ENCODE measurements around the gene EFNA3. TPM values are rescaled to one million over a fixed set of nuclear protein-coding genes. Genes with fewer than 3 reads are reported as not detected.

EFNA3 gene
- polyA plus RNA-seq, 2 donors: 16.3 to 21.7 TPM

DNA sequence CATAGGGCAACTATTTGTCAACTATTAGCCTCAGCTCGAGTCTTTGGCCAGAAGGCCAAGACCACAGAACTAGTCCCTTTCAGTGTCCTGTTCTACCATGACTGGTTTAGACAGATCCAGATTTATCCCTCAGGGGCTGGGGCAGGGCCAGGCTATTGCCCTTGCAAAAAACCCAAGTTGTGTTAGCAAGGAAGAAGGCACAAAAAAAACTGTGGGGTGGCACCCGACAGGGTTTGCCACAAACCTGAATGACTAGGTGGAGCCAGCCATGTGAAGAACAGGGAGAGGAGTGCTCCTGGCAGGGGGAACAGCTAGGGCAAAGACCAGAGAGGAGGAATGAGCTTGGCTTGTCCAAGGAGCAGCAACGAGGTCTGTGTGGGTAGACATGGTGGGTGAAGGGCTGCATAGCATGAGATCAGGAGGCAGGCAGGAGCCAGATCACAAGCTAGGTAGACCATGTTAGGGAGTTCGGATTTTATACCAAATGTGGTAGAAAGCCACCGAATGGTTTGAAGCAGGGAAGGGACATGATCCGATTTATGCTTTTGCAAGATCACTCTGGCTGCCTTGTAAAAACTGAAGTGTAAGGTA, 40.7 kb upstream of the EFNA3 start:
- Histone ChIP-seq H3K36me3 (ENCODE audit: control insufficient read depth in 2 of 2, insufficient read depth in 2 of 2, low read length in 1 of 2) (no peaks in the 10 kb centered on the region), H3K27ac (ENCODE audit: low read depth in 2 of 2, low read length in 1 of 2) (peak overlapping the region; percentile 91 to 97), H3K4me1 (ENCODE audit: control insufficient read depth in 2 of 2, insufficient read depth in 2 of 2, low read length in 1 of 2) (peaks cover 3 to 31% of the 10 kb centered on the region in 2 donors), H3K9me3 (ENCODE audit: control insufficient read depth in 2 of 2, insufficient read depth in 1 of 2, low read depth in 1 of 2, low read length in 1 of 2) (no peaks in the 10 kb centered on the region), H3K27me3 (ENCODE audit: control insufficient read depth in 1 of 2, insufficient read depth in 2 of 2, low read length in 2 of 2) (no peaks in the 10 kb centered on the region), H3K4me3 (ENCODE audit: low read depth in 1 of 2, low read length in 2 of 2) (no peak overlapping the region)
- WGBS, 2 donors: 54 to 74% methylated on average over 6 of the region's 6 CpGs

DNA sequence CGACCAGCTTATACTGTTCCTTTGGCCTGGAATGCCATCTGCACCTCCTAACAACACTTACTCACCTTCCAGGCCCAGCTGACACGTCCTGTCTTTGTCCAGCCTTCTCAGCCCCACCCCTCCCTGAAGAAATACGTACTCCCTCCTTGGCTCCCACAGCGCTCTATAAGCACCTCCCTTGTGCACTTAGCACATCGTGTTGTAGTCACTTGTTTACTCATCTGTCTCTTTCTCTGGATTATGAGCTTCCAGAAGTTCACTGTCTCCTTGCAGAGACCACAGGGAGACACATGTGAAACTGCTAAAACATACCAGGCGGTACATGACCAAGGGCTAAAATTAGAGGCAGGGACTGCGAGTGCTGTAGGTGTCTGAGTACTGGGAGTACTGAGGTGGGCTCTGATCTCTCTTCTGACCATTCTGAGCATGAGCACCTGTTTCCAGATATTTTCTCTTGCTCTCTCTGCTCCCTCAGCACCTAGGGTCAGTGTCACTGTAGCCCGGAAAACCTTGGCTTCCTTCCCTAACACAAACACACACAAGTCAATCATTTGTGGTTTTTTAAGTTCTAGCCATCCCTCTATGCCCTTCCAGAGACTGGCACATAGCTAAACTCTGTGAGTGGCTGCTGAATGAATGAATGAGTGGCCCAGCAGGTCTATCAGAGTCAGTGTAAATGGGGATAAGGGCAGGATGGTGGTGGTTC, 39.9 kb upstream of the EFNA3 start:
- Histone ChIP-seq H3K36me3 (ENCODE audit: control insufficient read depth in 2 of 2, insufficient read depth in 2 of 2, low read length in 1 of 2) (no peaks in the 10 kb centered on the region), H3K27ac (ENCODE audit: low read depth in 2 of 2, low read length in 1 of 2) (peak overlapping the region; percentile 91 to 97), H3K9me3 (ENCODE audit: control insufficient read depth in 2 of 2, insufficient read depth in 1 of 2, low read depth in 1 of 2, low read length in 1 of 2) (no peaks in the 10 kb centered on the region), H3K4me3 (ENCODE audit: low read depth in 1 of 2, low read length in 2 of 2) (no peak overlapping the region), H3K27me3 (ENCODE audit: control insufficient read depth in 1 of 2, insufficient read depth in 2 of 2, low read length in 2 of 2) (no peaks in the 10 kb centered on the region), H3K4me1 (ENCODE audit: control insufficient read depth in 2 of 2, insufficient read depth in 2 of 2, low read length in 1 of 2) (peaks cover 3 to 29% of the 10 kb centered on the region in 2 donors)
- WGBS, 2 donors: 24 to 36% methylated on average over 8 of the region's 8 CpGs

DNA sequence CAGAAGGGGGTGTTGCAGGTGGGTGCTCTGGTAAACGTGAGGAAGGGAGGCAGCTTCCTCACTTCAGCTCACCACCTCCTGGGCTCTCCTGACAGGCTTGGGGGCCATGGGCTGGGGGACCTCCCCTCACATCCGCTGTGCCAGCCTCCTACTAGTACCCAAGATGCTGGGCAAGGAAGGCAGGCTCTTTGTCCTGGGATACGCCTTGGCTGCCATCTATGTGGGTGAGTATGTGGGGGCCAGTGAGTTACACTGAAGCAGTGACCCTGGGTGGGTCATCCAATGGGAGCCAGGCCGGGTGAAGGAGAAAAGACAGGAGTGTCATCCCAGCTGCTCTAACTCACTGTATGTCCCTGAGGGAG, 39.3 kb upstream of the EFNA3 start:
- Histone ChIP-seq H3K36me3 (ENCODE audit: control insufficient read depth in 2 of 2, insufficient read depth in 2 of 2, low read length in 1 of 2) (no peaks in the 10 kb centered on the region), H3K27me3 (ENCODE audit: control insufficient read depth in 1 of 2, insufficient read depth in 2 of 2, low read length in 2 of 2) (no peaks in the 10 kb centered on the region), H3K4me1 (ENCODE audit: control insufficient read depth in 2 of 2, insufficient read depth in 2 of 2, low read length in 1 of 2) (peaks cover 3 to 26% of the 10 kb centered on the region in 2 donors), H3K4me3 (ENCODE audit: low read depth in 1 of 2, low read length in 2 of 2) (no peak overlapping the region), H3K9me3 (ENCODE audit: control insufficient read depth in 2 of 2, insufficient read depth in 1 of 2, low read depth in 1 of 2, low read length in 1 of 2) (no peaks in the 10 kb centered on the region), H3K27ac (ENCODE audit: low read depth in 2 of 2, low read length in 1 of 2) (peak overlapping the region; percentile 88 to 97)
- 69 to 78% methylated on average over 4 of the region's 4 CpGs for WGBS, 2 donors

DNA sequence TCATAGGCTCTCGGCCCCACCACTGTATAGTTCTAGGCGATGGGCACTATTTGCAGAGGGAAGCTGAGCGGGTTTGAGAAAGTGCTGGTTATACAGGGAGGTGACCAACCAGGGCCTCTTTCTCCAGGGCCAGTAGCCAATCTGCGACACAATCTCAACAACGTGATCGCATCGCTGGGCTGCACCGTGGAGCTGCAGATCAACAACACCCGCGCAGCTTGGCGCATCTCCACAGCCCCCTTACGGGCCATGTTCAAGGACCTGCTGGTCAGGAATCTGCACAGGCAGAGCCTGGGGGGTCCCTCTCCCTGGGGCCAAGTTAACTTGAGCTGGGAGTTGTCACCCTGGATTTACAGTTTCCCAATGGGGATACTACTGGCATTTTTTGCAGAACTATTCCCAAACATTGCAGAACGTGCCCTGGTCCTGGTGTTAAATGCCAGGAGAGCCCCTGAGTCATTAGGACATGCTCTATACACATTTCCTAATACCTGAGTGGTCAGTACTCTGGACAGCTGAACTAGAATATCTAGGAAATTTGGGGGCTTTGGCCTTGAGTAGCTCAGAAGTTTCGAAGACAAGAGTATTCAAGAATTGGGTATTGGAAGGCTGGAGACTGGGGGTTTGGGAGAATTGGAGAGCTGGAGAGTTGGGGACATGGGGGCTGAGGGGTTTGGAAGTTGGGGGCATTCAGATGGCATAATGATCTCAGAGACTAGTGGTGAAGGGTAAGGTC, 38.1 kb upstream of the EFNA3 start:
- H3K4me1 ChIP-seq (ENCODE audit: control insufficient read depth in 2 of 2, insufficient read depth in 2 of 2, low read length in 1 of 2): peaks cover 3 to 30% of the 10 kb centered on the region in 2 donors
- no peaks in the 10 kb centered on the region for H3K27me3 ChIP-seq (ENCODE audit: control insufficient read depth in 1 of 2, insufficient read depth in 2 of 2, low read length in 2 of 2)
- no peaks in the 10 kb centered on the region for H3K36me3 ChIP-seq (ENCODE audit: control insufficient read depth in 2 of 2, insufficient read depth in 2 of 2, low read length in 1 of 2)
- 91 to 93% methylated on average over 14 of the region's 14 CpGs for WGBS, 2 donors
- H3K9me3 ChIP-seq (ENCODE audit: control insufficient read depth in 2 of 2, insufficient read depth in 1 of 2, low read depth in 1 of 2, low read length in 1 of 2): no peaks in the 10 kb centered on the region
- H3K4me3 ChIP-seq (ENCODE audit: low read depth in 1 of 2, low read length in 2 of 2): no peak overlapping the region
- no peak overlapping the region for H3K27ac ChIP-seq (ENCODE audit: low read depth in 2 of 2, low read length in 1 of 2)

DNA sequence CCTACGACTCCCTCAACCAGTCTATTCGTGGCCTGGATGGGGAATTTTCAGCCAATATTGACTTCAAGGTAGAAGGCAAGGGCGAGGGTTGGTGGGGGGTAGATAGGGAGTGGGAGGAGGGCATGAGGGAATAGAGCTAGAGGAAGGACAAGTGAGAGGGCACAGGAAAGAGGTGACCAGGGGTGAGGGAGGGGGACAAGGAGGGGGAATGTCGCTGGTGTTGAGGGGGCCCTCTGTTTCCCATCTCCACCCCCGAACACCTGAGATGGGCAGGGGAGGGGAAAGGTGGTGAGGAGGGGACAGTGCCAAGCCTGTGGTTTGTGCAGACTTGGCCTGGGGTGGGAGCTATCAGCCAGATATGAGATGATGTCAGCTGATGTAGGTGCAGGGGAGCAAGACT, 35.8 kb upstream of the EFNA3 start:
- no peak overlapping the region for H3K27ac ChIP-seq (ENCODE audit: low read depth in 2 of 2, low read length in 1 of 2)
- H3K9me3 ChIP-seq (ENCODE audit: control insufficient read depth in 2 of 2, insufficient read depth in 1 of 2, low read depth in 1 of 2, low read length in 1 of 2): no peaks in the 10 kb centered on the region
- no peak overlapping the region for H3K4me3 ChIP-seq (ENCODE audit: low read depth in 1 of 2, low read length in 2 of 2)
- H3K4me1 ChIP-seq (ENCODE audit: control insufficient read depth in 2 of 2, insufficient read depth in 2 of 2, low read length in 1 of 2): peaks cover 3 to 21% of the 10 kb centered on the region in 2 donors
- H3K36me3 ChIP-seq (ENCODE audit: control insufficient read depth in 2 of 2, insufficient read depth in 2 of 2, low read length in 1 of 2): no peaks in the 10 kb centered on the region
- no peaks in the 10 kb centered on the region for H3K27me3 ChIP-seq (ENCODE audit: control insufficient read depth in 1 of 2, insufficient read depth in 2 of 2, low read length in 2 of 2)
- WGBS, 2 donors: 70 to 85% methylated on average over 4 to 5 of the region's 5 CpGs

DNA sequence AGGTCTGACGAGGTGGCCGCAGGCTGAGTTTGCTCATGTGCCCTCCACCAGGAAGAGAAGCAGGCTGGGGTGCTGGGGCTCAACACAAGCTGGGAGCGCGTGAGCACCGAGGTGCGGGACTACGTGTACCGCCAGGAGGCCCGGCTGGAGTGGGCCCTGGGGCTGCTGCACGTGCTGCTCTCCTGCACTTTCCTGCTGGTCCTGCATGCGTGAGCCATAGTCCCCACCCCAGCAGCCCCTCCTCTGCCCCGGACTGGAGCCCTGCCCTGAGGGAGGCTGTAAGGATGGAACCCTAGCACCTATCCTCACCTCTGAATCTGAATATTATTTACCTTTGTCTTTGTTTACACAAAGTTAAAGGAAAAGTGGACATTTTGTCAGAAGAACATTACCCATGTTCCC, 35.3 kb upstream of the EFNA3 start:
- H3K27ac ChIP-seq (ENCODE audit: low read depth in 2 of 2, low read length in 1 of 2): no peak overlapping the region
- H3K27me3 ChIP-seq (ENCODE audit: control insufficient read depth in 1 of 2, insufficient read depth in 2 of 2, low read length in 2 of 2): no peaks in the 10 kb centered on the region
- H3K36me3 ChIP-seq (ENCODE audit: control insufficient read depth in 2 of 2, insufficient read depth in 2 of 2, low read length in 1 of 2): no peaks in the 10 kb centered on the region
- H3K4me3 ChIP-seq (ENCODE audit: low read depth in 1 of 2, low read length in 2 of 2): no peak overlapping the region
- WGBS, 2 donors: 49 to 57% methylated on average over 12 of the region's 12 CpGs
- no peaks in the 10 kb centered on the region for H3K9me3 ChIP-seq (ENCODE audit: control insufficient read depth in 2 of 2, insufficient read depth in 1 of 2, low read depth in 1 of 2, low read length in 1 of 2)
- peaks cover 3 to 17% of the 10 kb centered on the region in 2 donors for H3K4me1 ChIP-seq (ENCODE audit: control insufficient read depth in 2 of 2, insufficient read depth in 2 of 2, low read length in 1 of 2)

DNA sequence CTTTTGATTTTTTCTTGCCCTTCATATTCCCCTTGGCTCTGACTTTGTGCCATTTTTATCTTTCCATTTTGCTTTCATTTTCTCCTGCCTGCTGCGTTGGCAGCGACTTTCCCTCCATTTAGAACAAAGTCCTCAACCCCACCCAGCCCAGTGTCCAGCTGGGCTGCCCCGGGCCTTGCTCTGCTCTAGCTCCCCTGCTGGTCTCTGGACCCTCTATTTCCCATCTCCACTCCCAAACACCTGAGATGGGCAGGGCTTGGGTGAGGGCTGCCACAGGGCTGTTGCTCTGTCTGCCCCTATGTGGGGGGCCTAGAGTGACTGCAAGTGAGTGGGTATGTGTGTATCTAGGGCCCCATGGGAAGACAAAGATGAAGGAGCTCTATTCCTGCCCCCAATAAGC, 34.8 kb upstream of the EFNA3 start:
- Histone ChIP-seq H3K4me1 (ENCODE audit: control insufficient read depth in 2 of 2, insufficient read depth in 2 of 2, low read length in 1 of 2) (peaks cover 3 to 16% of the 10 kb centered on the region in 2 donors), H3K4me3 (ENCODE audit: low read depth in 1 of 2, low read length in 2 of 2) (no peak overlapping the region), H3K36me3 (ENCODE audit: control insufficient read depth in 2 of 2, insufficient read depth in 2 of 2, low read length in 1 of 2) (no peaks in the 10 kb centered on the region), H3K9me3 (ENCODE audit: control insufficient read depth in 2 of 2, insufficient read depth in 1 of 2, low read depth in 1 of 2, low read length in 1 of 2) (no peaks in the 10 kb centered on the region), H3K27ac (ENCODE audit: low read depth in 2 of 2, low read length in 1 of 2) (peak overlapping the region in 1 of 2 donors; percentile 17), H3K27me3 (ENCODE audit: control insufficient read depth in 1 of 2, insufficient read depth in 2 of 2, low read length in 2 of 2) (no peaks in the 10 kb centered on the region)
- 60 to 72% methylated on average over 3 of the region's 3 CpGs for WGBS, 2 donors

DNA sequence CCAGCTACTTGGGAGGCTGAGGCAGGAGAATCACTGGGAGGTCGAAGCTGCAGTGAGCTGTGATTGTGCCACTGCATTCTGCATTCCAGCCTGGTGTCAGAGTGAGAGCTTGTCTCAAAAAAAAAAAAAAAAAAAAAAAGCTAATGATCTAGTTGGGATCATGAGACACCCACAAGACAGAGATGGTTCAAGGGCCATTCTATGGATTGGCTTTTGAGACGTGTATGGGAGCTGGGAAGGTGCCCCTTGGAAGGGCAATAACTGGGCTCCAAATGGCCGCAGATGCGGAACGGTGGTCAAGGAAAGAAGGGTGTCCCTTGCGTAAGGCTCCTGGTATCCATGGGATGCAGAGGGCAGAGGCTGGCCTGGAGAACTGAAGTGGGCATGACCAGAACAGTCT, 34.3 kb upstream of the EFNA3 start:
- Histone ChIP-seq H3K4me3 (ENCODE audit: low read depth in 1 of 2, low read length in 2 of 2) (no peak overlapping the region), H3K9me3 (ENCODE audit: control insufficient read depth in 2 of 2, insufficient read depth in 1 of 2, low read depth in 1 of 2, low read length in 1 of 2) (no peaks in the 10 kb centered on the region), H3K4me1 (ENCODE audit: control insufficient read depth in 2 of 2, insufficient read depth in 2 of 2, low read length in 1 of 2) (peaks cover under 1 to 10% of the 10 kb centered on the region in 2 donors), H3K27me3 (ENCODE audit: control insufficient read depth in 1 of 2, insufficient read depth in 2 of 2, low read length in 2 of 2) (no peaks in the 10 kb centered on the region), H3K27ac (ENCODE audit: low read depth in 2 of 2, low read length in 1 of 2) (peak overlapping the region; percentile 32 to 65), H3K36me3 (ENCODE audit: control insufficient read depth in 2 of 2, insufficient read depth in 2 of 2, low read length in 1 of 2) (no peaks in the 10 kb centered on the region)
- 76 to 78% methylated on average over 6 of the region's 6 CpGs for WGBS, 2 donors

DNA sequence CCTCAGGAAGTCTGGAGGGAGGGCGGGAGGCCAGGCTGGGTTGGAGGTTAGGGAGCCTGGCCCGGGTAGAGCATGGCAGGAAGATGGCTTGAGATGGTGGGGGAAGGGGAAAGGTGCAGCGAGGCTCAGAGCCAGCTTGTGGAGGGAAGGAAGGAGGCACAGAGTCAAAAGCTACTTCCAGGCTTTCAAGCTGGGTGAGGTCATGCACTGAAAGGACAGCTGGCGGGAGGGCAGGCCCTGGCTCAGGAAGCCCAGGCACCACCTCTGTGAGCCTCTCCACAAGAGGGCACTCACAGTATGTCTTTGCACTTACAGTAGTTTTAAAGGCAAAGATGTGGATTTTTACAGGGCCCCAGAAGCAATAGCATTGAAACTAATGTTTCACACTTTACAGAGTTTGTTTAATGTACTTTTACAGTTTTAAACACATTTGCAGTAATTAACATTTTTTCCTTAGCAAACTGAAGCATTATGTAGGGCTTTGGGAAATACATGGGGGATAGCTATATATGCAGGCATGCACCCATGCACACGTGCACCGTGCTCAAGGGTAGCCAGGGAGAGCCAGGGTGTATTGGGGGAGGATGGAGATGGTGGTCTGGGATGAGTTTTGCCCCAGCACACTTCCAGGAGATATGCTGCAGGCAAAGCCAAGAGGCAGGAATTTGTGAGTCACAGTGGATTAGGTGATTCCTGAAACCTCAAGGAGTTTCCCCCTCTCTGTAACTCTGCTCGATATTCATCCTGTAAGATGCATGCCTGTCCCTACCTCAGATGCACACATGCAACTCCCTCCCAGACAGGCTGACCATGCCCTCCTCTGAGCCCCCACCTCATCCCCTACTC, 33.6 kb upstream of the EFNA3 start:
- Histone ChIP-seq H3K27me3 (ENCODE audit: control insufficient read depth in 1 of 2, insufficient read depth in 2 of 2, low read length in 2 of 2) (no peaks in the 10 kb centered on the region), H3K4me3 (ENCODE audit: low read depth in 1 of 2, low read length in 2 of 2) (no peak overlapping the region), H3K9me3 (ENCODE audit: control insufficient read depth in 2 of 2, insufficient read depth in 1 of 2, low read depth in 1 of 2, low read length in 1 of 2) (no peaks in the 10 kb centered on the region), H3K36me3 (ENCODE audit: control insufficient read depth in 2 of 2, insufficient read depth in 2 of 2, low read length in 1 of 2) (no peaks in the 10 kb centered on the region), H3K27ac (ENCODE audit: low read depth in 2 of 2, low read length in 1 of 2) (peak overlapping the region; percentile 32 to 65), H3K4me1 (ENCODE audit: control insufficient read depth in 2 of 2, insufficient read depth in 2 of 2, low read length in 1 of 2) (peaks cover 0 to 12% of the 10 kb centered on the region in 2 donors)
- WGBS, 2 donors: 47 to 49% methylated on average over 7 of the region's 7 CpGs
